Measurements from ENCODE around the gene RCN1. TPM values are rescaled to one million over a fixed set of nuclear protein-coding genes. Genes with fewer than 3 reads are reported as not detected.
A peak's percentile ranks its signal among the peaks of the same experiment; 100 is the strongest.
"Not testable (repeated sequence)": the region's sequence is repeated elsewhere in the genome, so short reads cannot be mapped to it uniquely, and the experiment has no call there.

Gene RCN1
- total RNA-seq, 1 donor from 2014 or later = 201 TPM

DNA sequence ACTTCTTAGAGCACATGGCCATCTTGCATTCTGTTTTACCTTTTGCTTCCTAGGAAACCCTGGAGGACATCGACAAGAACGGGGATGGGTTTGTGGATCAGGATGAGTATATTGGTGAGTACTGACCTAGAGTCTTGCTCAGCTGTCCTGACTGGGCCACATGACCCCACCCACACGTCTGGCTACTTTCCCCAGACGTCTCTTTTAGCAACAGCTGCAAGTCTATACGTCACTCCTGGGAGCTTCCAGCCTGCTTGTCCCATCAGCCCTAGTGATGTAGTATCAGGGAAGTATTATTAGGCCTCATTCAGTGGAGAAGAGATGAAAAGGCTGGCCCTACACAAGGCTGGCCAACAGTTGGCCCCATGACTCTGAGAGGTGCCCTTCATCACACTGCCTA is 9.6 kb downstream of the RCN1 start:
- Mint-ChIP-seq H3K27ac (no peak overlapping the region), H3K4me1 (ENCODE audit: low read depth) (peaks cover 21% of the 10 kb centered on the region), H3K36me3 (ENCODE audit: insufficient read depth) (peaks cover 56% of the 10 kb centered on the region), H3K4me3 (ENCODE audit: low read depth) (no peak overlapping the region), H3K9me3 (ENCODE audit: low read depth) (no peaks in the 10 kb centered on the region), H3K27me3 (no peaks in the 10 kb centered on the region)
- TF ChIP-seq, protein P1, sequence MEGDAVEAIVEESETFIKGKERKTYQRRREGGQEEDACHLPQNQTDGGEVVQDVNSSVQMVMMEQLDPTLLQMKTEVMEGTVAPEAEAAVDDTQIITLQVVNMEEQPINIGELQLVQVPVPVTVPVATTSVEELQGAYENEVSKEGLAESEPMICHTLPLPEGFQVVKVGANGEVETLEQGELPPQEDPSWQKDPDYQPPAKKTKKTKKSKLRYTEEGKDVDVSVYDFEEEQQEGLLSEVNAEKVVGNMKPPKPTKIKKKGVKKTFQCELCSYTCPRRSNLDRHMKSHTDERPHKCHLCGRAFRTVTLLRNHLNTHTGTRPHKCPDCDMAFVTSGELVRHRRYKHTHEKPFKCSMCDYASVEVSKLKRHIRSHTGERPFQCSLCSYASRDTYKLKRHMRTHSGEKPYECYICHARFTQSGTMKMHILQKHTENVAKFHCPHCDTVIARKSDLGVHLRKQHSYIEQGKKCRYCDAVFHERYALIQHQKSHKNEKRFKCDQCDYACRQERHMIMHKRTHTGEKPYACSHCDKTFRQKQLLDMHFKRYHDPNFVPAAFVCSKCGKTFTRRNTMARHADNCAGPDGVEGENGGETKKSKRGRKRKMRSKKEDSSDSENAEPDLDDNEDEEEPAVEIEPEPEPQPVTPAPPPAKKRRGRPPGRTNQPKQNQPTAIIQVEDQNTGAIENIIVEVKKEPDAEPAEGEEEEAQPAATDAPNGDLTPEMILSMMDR (IDR thresholded peaks at IDR 0.05; ENCODE audit: unreplicated experiment) = no peak
- no peak for DNase-seq (ENCODE audit: low spot score, unreplicated experiment)

DNA sequence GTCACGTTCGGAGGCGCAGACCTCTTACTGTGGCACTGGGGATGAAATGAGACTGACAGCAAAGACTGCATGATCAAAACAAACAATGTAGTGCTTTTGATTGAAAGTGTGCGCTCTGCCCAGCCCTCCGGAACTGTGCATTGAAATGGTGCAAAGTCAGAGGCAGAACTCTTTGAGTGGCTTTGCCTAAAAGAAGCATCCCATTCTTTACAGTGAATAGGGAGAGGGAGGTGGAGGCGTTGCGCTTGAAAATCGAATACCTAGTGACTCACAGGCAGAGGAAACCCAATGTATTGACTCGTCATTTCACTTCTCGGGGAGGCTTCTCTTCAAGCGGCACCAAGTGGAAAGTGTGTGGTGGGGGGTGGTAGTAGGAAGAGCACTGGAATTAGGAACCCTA is 10.9 kb downstream of the RCN1 start:
- Mint-ChIP-seq H3K9me3 (ENCODE audit: low read depth) (no peaks in the 10 kb centered on the region), H3K36me3 (ENCODE audit: insufficient read depth) (peaks cover 57% of the 10 kb centered on the region), H3K27me3 (no peaks in the 10 kb centered on the region), H3K4me3 (ENCODE audit: low read depth) (no peak overlapping the region), H3K4me1 (ENCODE audit: low read depth) (peaks cover 20% of the 10 kb centered on the region), H3K27ac (no peak overlapping the region)
- DNase-seq (ENCODE audit: low spot score, unreplicated experiment) = no peak
- TF ChIP-seq, protein P1 (IDR thresholded peaks at IDR 0.05; ENCODE audit: unreplicated experiment) = no peak

DNA sequence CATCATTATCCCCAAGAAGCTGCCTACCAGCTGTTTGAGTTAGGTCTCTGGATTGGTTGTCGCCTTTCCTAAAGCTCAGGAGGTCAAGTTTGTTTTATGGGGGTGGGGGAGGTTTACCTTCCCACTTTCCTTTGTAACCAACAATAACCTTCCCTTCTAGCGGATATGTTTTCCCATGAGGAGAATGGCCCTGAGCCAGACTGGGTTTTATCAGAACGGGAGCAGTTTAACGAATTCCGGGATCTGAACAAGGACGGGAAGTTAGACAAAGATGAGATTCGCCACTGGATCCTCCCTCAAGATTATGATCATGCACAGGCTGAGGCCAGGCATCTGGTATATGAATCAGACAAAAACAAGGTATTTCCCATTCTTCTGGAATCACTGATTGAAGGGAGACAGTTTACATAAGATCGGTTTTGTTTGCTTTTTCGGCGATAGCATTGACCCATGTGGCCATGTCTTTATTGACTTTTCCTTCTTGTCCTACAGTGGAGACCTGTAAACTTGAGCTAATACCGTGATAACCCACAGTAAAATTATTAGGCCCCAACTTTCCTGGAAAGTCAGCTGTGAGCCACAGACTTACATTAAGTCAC is 12.3 kb downstream of the RCN1 start:
- not testable (repeated sequence) for DNase-seq (ENCODE audit: low spot score, unreplicated experiment); H3K9me3 Mint-ChIP-seq (ENCODE audit: low read depth); H3K27me3 Mint-ChIP-seq
- peaks cover 46% of the 10 kb centered on the region for H3K36me3 Mint-ChIP-seq (ENCODE audit: insufficient read depth)
- H3K4me1 Mint-ChIP-seq (ENCODE audit: low read depth) = peaks cover 20% of the 10 kb centered on the region
- peak overlapping the region; percentile 91 for H3K27ac Mint-ChIP-seq
- H3K4me3 Mint-ChIP-seq (ENCODE audit: low read depth) = peak overlapping the region; percentile 14

DNA sequence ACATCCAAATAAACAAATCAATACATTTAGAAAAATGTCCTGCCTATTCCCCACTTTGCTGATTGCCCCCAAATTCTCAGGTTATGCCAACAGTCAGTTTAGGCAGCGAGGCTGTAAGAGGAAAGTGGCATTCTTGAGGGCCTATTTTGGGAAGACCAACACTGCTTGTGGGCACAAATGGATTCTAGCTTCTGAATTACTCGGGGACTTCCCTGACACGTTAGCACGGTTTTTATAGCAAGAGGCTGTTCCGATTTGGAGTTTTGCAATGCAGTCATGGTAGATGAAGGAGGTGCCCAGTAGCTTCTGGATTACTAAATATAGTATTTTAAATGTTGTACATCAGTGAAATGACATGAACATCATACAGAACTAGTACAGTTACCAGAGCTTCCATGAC is 13.1 kb downstream of the RCN1 start:
- TF ChIP-seq, protein P1 (IDR thresholded peaks at IDR 0.05; ENCODE audit: unreplicated experiment) = no peak
- H3K27ac Mint-ChIP-seq = no peak overlapping the region
- H3K4me1 Mint-ChIP-seq (ENCODE audit: low read depth) = peaks cover 20% of the 10 kb centered on the region
- H3K27me3 Mint-ChIP-seq = peaks cover 3% of the 10 kb centered on the region
- DNase-seq (ENCODE audit: low spot score, unreplicated experiment) = no peak
- H3K36me3 Mint-ChIP-seq (ENCODE audit: insufficient read depth) = peaks cover 40% of the 10 kb centered on the region
- H3K4me3 Mint-ChIP-seq (ENCODE audit: low read depth) = no peak overlapping the region
- H3K9me3 Mint-ChIP-seq (ENCODE audit: low read depth) = no peaks in the 10 kb centered on the region

DNA sequence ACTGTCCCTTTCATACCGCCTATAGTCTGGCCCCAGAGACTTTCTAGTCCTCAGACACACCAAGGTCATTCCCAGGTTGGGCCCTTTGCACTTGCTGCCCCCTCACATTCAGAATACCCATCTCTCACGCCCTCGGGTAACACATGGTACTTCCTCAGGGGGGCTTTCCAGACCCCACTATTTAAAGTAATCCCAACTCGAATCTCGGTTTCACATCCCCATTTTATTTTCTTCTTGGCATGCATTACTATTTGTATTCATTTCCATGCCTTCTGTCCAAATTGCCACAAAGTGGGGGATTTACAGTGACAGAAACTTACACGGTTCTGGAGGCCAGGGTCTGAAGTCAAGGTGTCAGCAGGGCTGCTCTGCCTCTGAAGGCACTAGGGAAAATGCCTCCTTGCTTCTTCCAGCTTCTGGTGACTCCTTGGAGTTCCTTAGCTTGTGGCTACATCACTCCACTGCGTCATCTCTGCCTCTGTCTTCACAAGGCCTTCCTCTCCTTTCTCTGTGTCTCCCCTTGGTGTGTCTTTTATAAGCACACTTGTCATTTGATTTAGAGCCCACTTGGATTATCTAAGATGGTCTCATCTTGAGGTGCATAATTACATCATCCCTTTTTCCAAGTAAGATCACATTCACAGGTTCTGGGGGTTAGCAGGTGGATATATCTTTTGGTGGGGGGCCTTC is 15.1 kb downstream of the RCN1 start:
- TF ChIP-seq, protein P1 (IDR thresholded peaks at IDR 0.05; ENCODE audit: unreplicated experiment) = no peak
- DNase-seq (ENCODE audit: low spot score, unreplicated experiment) = no peak
- no peak overlapping the region for H3K27ac Mint-ChIP-seq
- peaks cover 29% of the 10 kb centered on the region for H3K4me1 Mint-ChIP-seq (ENCODE audit: low read depth)
- no peaks in the 10 kb centered on the region for H3K9me3 Mint-ChIP-seq (ENCODE audit: low read depth)
- H3K36me3 Mint-ChIP-seq (ENCODE audit: insufficient read depth) = peaks cover 24% of the 10 kb centered on the region
- peaks cover 8% of the 10 kb centered on the region for H3K27me3 Mint-ChIP-seq
- no peak overlapping the region for H3K4me3 Mint-ChIP-seq (ENCODE audit: low read depth)

DNA sequence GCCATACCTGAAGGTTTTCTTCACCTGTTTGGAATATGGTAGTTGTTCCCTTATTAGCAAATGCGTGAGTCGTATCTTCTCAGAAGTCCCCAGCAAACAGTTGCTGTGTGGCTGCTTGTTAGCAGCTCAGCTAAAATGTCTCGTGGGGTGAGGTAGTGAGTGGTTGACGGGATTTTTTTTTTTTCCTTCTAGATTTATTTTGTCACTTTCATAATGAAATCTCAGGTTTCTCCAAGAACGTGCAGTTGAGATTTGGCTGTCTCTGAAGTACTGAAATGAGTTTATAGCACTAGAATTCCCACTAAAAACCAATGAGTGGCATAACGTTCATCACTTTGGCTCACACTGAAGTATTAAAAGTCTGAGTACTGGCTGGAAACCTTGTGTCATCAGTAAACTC is 16.8 kb downstream of the RCN1 start:
- Mint-ChIP-seq H3K4me3 (ENCODE audit: low read depth) (no peak overlapping the region), H3K4me1 (ENCODE audit: low read depth) (peaks cover 25% of the 10 kb centered on the region)

More for the DNA sequence above, 16.8 kb downstream of the RCN1 start:
- H3K27me3 Mint-ChIP-seq = peaks cover 9% of the 10 kb centered on the region
- H3K27ac Mint-ChIP-seq = no peak overlapping the region
- peaks cover 14% of the 10 kb centered on the region for H3K36me3 Mint-ChIP-seq (ENCODE audit: insufficient read depth)
- no peak for DNase-seq (ENCODE audit: low spot score, unreplicated experiment)
- TF ChIP-seq, protein P1 (IDR thresholded peaks at IDR 0.05; ENCODE audit: unreplicated experiment) = no peak
- H3K9me3 Mint-ChIP-seq (ENCODE audit: low read depth) = no peaks in the 10 kb centered on the region

All from progenitor cell of endocrine pancreas (in vitro differentiated cells).